ENCODE measurements around the gene DOCK9. TPM values are rescaled to one million over a fixed set of nuclear protein-coding genes. Genes with fewer than 3 reads are reported as not detected.

Gene DOCK9
- total RNA-seq, 1 donor from 2014 or later: 88.4 TPM

DNA sequence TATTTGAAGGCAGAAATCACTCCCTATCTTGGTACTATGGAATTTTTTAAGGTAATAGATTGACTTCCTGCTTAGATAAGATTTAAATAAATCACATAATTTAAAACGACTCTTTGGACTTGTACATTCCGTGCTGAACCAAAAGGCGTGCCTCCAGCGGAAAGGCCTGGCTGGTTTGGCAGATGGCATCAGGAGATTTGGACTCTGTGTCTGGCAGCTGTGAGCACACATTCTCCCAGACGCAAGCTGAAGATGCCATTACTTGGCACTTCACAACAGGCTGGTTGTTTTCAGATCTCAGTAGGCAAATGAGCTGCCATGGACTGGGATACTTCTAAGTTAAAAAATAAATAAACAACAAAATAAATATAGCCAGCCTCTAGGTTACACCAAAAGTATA lies 120.9 kb downstream of the DOCK9 start:
- Histone ChIP-seq H3K27ac (no peak overlapping the region), H3K9me3 (no peaks in the 10 kb centered on the region), H3K4me1 (no peaks in the 10 kb centered on the region), H3K27me3 (no peaks in the 10 kb centered on the region), H3K4me3 (no peak overlapping the region), H3K36me3 (peaks cover 0 to 38% of the 10 kb centered on the region in 2 donors)
- no peak for DNase-seq (ENCODE audit: extremely low spot score in 2 of 2)
- TF ChIP-seq POLR2A (IDR thresholded peaks at IDR 0.05) (no peak), POLR2AphosphoS5 (IDR thresholded peaks at IDR 0.05; ENCODE audit: insufficient read depth in 1 of 2, low read depth in 1 of 2) (no peak)
- TF ChIP-seq, protein P1, sequence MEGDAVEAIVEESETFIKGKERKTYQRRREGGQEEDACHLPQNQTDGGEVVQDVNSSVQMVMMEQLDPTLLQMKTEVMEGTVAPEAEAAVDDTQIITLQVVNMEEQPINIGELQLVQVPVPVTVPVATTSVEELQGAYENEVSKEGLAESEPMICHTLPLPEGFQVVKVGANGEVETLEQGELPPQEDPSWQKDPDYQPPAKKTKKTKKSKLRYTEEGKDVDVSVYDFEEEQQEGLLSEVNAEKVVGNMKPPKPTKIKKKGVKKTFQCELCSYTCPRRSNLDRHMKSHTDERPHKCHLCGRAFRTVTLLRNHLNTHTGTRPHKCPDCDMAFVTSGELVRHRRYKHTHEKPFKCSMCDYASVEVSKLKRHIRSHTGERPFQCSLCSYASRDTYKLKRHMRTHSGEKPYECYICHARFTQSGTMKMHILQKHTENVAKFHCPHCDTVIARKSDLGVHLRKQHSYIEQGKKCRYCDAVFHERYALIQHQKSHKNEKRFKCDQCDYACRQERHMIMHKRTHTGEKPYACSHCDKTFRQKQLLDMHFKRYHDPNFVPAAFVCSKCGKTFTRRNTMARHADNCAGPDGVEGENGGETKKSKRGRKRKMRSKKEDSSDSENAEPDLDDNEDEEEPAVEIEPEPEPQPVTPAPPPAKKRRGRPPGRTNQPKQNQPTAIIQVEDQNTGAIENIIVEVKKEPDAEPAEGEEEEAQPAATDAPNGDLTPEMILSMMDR (IDR thresholded peaks at IDR 0.05): no peak
- intact Hi-C loops (cut with DNase I): no loop called here

DNA sequence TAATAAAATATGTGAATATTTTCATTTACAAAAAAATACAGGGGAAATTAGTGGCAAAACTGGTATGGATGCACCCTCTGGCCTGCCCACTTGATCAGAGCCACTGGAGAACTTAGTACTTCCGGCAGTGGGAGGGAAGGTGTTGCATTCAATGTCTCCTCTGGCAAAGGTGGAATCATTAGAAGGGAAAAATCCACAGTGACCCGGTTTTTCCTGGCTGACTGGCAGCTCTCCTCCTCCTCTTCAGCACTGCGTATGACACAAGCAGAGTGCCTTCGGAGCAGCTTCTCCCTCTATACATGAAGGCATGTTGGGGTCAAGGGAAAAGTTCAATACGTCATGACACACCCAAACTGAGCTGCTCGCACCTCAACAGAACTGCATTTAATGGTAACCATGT lies 123.4 kb downstream of the DOCK9 start:
- Histone ChIP-seq H3K9me3 (no peaks in the 10 kb centered on the region), H3K4me1 (no peaks in the 10 kb centered on the region), H3K27ac (no peak overlapping the region), H3K27me3 (no peaks in the 10 kb centered on the region), H3K36me3 (peaks cover 0 to 16% of the 10 kb centered on the region in 2 donors), H3K4me3 (no peak overlapping the region)
- no peak for TF ChIP-seq POLR2AphosphoS5 (IDR thresholded peaks at IDR 0.05; ENCODE audit: insufficient read depth in 1 of 2, low read depth in 1 of 2)
- TF ChIP-seq, protein P1 (IDR thresholded peaks at IDR 0.05): no peak
- no peak for TF ChIP-seq POLR2A (IDR thresholded peaks at IDR 0.05)
- intact Hi-C loops (cut with DNase I): no loop called here
- DNase-seq (ENCODE audit: extremely low spot score in 2 of 2): no peak

DNA sequence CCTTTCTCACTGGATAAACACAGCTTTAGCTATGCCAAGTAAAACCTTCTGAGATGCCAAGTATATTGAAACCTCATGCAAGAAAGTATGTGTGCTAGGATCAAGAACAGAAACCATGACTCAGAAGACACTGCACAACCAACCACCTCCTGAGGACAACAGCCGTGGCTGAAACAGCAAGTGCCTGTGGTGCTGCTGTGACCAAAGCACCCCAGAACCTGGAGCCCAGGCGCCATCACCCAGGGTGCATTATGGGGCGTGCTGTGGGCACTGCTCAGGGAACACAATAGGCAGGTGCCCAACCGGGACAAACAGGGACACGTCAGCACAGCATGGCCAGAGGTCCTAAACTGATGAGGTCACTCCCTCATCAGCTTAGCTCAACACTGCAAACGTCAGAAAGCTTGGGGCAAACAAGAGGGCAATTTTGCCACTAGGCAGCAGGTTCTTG lies 124.1 kb downstream of the DOCK9 start:
- Histone ChIP-seq H3K4me1 (no peaks in the 10 kb centered on the region), H3K27me3 (no peaks in the 10 kb centered on the region), H3K36me3 (peaks cover 0 to 16% of the 10 kb centered on the region in 2 donors), H3K9me3 (no peaks in the 10 kb centered on the region), H3K4me3 (no peak overlapping the region), H3K27ac (no peak overlapping the region)
- TF ChIP-seq POLR2A (IDR thresholded peaks at IDR 0.05) (no peak), POLR2AphosphoS5 (IDR thresholded peaks at IDR 0.05; ENCODE audit: insufficient read depth in 1 of 2, low read depth in 1 of 2) (no peak)
- TF ChIP-seq, protein P1 (IDR thresholded peaks at IDR 0.05): no peak
- intact Hi-C loops (cut with DNase I): no loop called here
- DNase-seq (ENCODE audit: extremely low spot score in 2 of 2): no peak

DNA sequence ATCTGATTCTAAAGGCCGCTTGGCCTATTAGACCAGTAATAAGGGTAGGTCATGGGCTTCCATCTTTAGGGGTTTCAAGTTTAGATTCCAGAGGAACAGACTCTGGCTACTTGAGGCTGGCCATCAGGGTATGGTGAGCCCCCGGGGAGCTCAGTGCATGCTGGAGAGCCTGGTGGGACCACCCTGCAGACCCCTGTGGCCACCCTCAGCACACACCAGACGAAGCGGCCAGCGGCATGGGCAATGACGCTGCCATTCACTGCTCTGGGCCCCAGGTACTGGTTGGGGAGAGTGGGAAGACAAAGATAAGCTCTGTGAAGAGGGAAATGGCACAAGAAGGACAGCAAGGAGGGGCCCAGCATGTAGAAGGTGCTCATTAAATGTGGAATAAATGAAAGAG lies 126.6 kb downstream of the DOCK9 start:
- Histone ChIP-seq H3K36me3 (peaks cover 0 to 24% of the 10 kb centered on the region in 2 donors), H3K4me1 (no peaks in the 10 kb centered on the region), H3K4me3 (no peak overlapping the region), H3K27ac (no peak overlapping the region), H3K9me3 (no peaks in the 10 kb centered on the region), H3K27me3 (no peaks in the 10 kb centered on the region)
- intact Hi-C loops (cut with DNase I): no loop called here
- DNase-seq (ENCODE audit: extremely low spot score in 2 of 2): no peak
- TF ChIP-seq POLR2A (IDR thresholded peaks at IDR 0.05) (no peak), POLR2AphosphoS5 (IDR thresholded peaks at IDR 0.05; ENCODE audit: insufficient read depth in 1 of 2, low read depth in 1 of 2) (no peak)
- TF ChIP-seq, protein P1 (IDR thresholded peaks at IDR 0.05): no peak

DNA sequence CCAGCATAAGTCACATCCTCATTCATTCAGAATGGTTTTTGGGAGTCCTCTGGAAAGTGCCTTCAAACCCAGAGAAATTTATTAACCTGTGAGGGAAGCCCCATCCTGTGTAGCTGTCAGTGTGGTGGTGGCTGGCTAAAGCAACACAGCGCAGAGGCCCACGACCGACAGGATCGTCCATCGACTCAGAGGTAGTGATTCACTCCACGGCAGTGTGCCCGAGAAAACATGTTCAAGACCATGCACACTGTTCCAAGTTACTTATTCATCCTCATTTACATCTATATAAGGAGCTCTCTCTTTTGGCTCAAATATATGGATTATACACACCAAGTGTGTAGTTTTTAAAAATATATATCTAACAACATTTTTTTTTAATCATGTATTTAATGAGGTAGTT lies 129.1 kb downstream of the DOCK9 start:
- Histone ChIP-seq H3K27ac (no peak overlapping the region), H3K27me3 (no peaks in the 10 kb centered on the region), H3K9me3 (no peaks in the 10 kb centered on the region), H3K36me3 (peaks cover 0 to 22% of the 10 kb centered on the region in 2 donors), H3K4me3 (no peak overlapping the region), H3K4me1 (no peaks in the 10 kb centered on the region)
- DNase-seq (ENCODE audit: extremely low spot score in 2 of 2): no peak
- intact Hi-C loops (cut with DNase I): no loop called here
- TF ChIP-seq, protein P1 (IDR thresholded peaks at IDR 0.05): no peak
- TF ChIP-seq POLR2AphosphoS5 (IDR thresholded peaks at IDR 0.05; ENCODE audit: insufficient read depth in 1 of 2, low read depth in 1 of 2): no peak
- TF ChIP-seq POLR2A (IDR thresholded peaks at IDR 0.05): no peak
